Hindlimb muscle (tissue), 1 donor: Measurements from ENCODE around the gene KIAA1328. TPM values are rescaled to one million over a fixed set of nuclear protein-coding genes. Genes with fewer than 3 reads are reported as not detected.
"Not testable (repeated sequence)": the region's sequence is repeated elsewhere in the genome, so short reads cannot be mapped to it uniquely, and the experiment has no call there.

Experiments
- DNase-seq: peaks from one replicate; pipeline ENCODE4 v3.0.0-alpha.2; 2013
- polyA plus RNA-seq: library from polyadenylated mRNA; unstranded; fragments of 120-200 nt; gene quantifications from one replicate; pipeline ENCODE4 v1.2.1, GENCODE V29; 2013; ENCODE audit not compliant: insufficient read length

KIAA1328 gene
- 6.1 TPM for polyA plus RNA-seq

DNA sequence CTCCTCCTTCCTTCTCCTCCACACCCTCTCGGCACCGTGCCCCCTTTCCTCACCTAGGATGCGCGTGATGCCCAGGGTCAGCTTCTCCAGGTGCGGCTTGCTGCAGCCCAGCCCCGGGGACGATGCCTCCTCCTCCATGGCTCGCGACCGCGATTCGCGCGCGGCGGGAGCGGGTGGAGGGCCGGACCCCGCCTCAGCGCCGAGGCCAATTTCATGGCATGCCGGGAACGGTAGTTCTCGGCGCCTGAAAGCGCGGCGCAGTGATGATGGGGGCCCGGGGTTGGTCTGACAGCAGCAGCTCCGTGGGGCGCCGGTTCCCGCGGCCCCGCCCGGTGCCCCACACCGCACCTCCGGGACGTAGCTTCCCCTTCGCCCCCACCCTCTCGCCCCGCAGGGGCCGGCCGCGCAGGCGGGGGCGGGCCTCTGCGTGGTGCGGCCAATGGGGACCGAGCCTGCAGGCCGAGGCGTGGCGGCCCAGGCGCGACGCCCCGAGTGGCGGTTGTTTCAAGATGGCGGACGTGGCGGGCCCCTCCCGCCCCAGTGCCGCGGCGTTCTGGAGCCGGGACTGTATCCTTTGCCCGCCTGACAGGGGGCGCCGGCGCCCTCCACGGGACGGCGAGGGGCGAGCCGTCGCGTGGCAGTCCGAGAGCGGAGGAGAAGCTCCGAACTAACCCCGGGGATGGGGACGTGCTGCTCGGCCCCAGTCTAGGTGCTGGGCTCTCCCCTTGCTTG lies at the start of gene KIAA1328, which contains the start of gene TPGS2:
Gene KIAA1328, plus strand, starts transcription at position 498 of the 732 bp plus-strand sequence. Its CDS starts 12 bp downstream, at position 510.
Gene TPGS2, minus strand, starts transcription at position 373 of the 732 bp plus-strand sequence. Its CDS starts 235 bp downstream, at position 138.
- DNase-seq, result peak; percentile 88

DNA sequence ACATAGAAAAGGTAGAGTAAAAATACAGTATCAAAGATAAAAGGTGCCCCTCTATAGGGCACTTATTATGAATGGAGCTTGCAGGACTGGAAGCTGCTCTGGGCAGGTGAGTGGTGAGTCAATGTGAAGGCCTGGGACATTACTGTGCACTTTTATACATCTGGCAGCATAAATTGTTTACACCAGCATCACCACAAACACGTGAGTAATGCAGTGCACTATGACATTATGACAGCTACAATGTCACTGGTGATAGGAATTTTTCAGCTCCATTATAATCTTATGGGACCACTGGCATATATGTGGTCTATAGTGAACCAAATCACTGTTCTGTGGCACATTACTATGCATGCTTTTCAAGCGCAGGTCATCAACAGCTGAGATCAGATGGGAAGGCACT lies 48.2 kb upstream of the KIAA1328 start:
- no peak for DNase-seq

DNA sequence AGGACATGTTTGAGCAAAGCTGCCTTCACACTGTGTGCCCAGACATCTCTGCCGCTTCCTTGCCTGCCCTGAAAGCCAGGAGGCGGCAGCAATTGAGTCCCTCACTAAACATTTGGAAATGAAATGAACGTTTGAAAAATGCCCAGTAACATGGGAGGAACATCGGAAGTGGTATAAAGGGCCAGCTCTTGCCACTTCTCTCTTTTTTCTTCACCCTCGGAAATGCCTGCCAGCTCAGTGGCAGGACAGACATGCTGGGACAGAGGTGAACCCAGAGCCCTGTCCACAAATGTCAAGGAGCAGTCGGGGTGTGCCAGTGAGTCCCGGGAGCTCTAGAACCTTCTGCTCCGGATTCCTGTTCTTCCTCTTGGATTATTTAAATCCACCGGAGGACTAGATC lies 46.2 kb upstream of the KIAA1328 start:
- no peak for DNase-seq

DNA sequence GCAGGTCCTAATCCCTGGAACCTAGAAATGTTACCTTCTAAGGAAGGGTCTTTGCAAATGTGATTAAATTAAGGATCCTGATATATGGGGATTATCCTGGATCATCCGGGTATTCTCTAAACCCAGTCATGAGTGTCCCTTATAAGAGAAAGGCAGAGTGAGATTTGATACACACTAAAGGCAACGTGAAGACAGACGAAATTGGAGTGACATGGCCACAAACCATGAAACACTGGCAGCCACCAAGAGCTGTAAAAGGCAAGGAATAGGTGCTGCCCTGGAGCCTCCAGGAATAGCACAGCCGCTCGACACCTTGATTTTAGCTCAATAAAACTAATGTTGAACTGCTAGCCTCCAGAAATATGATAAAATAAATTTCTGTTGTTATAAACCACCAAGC lies 45.1 kb upstream of the KIAA1328 start:
- no peak for DNase-seq

DNA sequence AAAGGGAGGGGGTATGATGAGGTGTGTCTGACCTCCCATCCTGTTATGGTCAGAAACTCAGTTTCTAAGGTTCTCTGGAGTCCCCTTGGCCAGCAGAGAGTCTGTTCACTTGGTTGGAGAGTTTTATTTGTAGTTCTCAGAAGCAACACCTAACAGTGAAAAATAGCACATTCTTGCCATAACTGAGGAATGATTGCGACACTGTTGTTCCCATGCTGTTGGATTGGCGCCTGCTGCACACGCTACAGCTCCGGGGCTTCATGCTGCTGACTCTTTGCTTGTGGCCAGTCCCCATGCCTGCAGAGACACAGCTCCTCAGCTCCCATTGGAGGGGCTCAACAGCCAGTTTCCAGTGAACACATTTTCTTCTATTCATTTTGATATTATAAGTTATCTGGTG lies 42.2 kb upstream of the KIAA1328 start:
- DNase-seq, result peak; percentile 12

DNA sequence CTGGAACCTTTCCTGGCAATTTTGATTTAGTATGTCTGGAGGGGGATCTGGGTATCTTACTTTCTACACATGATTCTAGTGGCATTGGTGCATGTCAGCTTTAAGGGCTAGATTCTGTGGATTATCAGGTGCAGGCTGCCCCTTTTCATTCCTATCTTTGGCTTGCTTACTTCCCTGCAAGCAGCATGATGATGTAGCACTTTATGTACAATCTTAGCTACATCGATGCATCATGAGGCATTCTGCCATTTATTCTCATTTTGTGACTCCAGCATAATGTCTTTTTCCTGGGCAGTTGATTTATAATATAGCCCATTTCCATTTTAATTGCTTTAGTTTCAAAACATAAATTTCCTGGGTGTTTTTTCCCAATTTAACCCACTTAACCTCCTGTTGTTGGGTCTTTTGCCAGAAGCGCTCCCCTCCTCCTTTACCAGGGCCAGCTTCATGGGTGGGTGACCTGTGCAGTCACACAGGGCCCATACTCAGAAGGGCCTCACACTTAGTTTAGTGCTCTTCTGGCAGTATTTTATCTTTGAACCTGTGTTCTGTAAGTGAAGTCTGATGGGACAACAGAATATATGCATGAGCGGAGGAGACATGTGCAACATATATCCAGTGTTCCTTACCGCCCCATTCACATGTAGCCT lies 36.2 kb upstream of the KIAA1328 start:
- DNase-seq, result no peak

DNA sequence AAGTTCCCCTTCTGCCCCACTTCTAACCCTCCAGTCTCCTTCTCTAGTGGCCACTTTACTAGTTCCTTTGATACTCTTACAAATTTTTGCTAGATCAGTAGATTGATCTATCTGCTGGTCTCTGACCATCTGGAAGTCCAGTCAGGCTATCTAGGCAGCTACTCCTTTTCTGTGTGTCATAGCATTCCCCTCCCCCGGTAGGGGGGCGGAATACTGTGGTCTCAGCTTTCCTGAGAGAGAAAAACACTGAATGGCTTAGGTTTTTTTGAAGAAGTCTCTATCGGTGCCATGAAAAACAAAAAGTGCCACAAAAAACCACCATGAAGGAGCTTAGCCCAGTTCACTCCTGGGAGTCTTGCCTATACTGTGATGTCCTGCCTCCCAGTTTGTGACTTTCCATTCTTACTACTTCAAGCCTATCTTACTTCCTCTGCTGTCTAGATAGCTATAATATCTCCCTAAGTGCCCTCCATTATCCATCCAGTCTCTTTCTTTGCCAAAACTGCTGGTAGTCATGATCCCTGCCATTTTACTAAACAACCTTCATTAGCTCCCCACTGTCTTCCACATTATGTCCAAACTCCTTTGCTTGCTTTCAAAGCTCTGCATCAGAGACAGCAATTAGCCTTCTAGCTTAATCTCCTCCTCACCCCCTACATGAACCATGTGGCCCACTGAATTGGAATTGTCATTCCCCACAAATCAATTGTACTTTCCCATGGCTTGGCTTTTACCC lies 30.0 kb upstream of the KIAA1328 start:
- DNase-seq, result no peak

DNA sequence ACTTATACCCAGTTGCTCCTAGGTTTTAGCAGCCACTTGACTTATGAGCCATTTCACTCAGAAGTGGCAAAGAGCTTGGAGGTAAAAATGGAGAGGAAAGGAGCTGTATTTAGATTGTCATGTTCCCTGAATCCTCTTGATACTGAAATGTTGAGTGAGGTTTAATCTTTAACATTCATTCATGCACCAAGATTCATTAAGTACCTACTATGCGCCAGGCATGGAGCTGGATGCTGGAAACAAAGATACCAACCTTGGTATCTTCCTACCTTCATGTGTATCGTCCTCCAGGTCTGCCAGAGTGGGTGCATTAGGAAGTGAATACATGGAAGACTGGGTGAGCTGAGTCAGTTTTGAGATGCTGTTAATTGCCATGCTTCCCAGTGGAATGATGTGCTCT lies 23.8 kb upstream of the KIAA1328 start:
- DNase-seq, result no peak

DNA sequence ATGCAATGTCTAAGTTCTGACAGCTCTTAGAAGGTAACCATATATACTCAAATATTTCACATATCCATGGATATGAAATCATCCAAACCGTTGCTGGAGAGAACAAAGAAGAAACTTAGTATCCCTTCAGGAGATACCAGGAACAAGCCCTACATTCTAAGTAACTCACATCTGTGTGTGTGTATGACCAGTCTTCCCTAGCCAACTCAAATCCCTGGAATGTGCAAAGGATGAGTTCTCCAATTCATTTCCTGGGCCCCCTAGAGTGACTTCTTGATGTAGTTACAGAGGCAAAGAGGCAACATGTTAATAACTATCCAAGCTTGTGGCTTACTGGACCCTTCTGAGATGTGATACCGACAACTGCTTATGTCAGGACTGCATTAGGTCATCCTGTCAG lies 20.2 kb upstream of the KIAA1328 start:
- DNase-seq, result no peak

DNA sequence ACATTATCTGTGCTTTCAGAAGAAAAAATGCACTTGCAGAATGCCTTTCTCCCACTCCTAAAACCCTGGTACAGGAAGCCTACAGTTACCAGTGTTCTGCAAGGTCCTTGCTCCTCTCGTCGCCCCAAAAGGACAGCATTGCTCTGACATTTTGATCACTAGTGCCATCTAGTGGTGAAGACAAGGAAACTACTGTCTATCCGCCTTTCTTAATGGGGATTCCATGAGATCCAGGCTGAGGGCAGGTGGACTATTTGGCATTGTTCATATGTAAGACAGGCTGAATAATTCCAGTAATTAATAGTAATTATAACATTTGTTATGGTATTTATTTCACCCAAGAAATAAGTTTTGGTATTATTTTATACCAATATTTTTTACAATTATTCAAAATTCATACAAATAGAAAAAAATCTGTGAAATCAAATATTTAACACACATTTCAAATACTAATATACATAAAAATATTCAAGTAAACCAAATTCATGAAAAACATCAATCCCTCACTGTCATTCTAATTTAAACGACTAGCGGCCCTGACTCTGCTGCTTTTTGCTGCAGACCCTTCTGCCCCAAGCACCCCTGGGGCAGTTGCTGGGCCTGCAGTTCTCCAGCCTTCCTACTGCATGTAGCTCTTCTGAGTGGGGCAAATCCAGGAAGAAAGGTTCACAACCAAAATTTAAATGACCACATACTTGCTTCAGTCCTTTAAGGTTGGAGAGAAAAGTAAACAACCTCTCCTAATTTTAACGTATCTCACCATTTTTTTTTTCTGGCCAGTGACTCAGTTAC lies 19.1 kb upstream of the KIAA1328 start:
- peak; percentile 58 for DNase-seq

DNA sequence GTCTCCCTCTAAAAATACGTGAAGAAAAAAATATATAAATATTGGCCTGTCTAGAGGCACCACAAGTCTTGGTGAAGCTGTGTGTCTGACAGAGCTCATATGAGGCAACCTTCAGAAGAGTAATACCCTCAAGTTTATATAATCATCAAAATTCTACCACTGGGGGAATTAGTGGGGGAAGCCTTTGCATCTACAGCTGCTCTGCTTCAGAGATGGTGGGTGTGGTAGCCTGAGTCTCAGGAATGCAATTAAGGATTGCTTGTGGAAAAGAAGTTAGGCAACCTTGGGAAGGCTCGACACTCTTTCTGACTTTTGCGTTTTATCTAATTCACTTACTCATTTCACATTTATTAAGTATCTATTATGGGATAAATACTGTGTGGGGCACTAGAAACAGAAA lies 17.5 kb upstream of the KIAA1328 start:
- DNase-seq, result no peak

DNA sequence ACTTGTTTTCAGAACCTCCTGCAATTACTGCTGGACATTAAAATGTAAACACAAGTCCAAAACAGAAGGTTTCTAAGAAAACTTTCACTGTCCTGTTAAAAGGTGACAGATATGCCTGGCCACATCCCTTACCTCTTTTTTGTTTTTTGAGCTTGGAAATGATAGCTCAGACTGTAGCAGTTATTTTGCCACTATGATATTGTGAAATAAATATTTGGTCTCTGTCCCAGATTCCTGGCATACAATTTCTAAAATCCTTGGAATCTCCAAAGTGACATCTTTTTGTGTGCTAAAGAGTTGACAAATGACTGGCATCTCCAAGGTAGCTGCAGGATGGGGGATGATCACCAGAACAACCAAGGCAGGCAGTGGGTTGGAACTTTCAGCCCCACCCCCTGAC lies 17.0 kb upstream of the KIAA1328 start:
- no peak for DNase-seq

DNA sequence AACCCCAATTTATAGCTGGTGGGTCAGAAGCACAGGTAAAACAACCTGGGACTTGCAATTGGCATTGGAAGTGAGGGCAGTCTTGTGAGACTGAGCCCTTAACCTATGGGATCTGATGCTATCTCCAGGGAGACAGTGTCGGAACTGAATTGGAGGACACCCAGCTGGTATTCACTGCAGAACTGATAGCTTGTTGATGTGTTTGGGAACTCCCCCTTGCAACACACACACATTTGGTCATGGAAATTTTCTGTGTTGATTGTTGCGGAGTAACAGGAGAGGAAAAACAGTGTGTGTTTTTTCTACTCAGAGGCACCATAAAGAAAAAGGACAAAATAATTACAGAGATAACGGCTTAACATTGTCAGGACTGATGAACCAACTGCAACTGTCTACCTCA lies 16.2 kb upstream of the KIAA1328 start:
- DNase-seq, result no peak

DNA sequence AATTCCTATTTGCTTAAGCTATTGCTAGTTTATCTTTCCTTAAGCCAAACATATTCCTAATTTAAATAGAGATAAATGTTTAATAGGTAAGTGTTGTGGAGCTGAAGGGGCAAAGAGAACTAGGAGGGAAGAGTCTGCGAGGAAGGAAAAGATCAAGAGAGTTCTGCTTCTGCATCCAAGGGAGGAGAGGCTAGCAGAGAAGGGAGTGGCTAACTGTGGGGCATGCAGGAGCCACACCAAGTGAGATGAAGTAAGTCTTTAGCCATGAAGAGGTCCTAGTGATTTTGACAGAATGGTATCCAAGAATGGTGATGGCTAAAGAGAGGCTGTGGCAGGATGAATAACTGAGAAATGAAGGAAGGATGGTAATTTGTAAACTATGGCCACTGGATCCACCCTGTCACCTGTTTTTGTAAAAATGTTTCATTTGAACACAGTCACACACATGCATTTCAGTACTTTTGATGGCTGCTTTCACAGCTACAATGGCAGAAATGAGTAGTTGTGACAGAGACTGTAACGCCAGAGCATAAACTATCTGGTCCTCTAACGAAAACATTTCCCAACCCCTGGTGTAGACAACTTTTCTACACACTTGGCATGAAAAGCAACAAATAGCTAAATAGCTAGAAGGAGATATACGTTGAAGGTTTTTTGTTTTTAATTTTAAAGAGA lies 15.7 kb upstream of the KIAA1328 start:
- no peak for DNase-seq

DNA sequence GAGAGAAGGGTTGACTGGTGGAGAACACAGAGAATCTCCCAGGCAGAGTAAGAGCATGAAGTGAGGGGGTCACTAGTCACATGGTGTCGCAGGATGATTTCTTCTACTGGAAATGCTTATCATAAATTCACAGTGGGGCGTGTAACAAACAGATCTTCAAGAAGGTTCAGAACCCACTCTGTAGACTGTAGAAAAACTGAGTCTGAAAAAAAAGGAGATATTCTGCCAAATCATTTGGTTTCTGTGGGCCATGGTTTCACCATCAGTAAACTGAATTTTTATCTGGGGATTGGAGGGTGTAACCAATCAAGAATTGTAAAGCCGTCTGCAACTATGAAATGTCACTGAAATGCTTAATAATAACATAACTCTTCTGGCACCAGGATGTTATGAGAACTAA lies 15.1 kb upstream of the KIAA1328 start:
- DNase-seq, result no peak

DNA sequence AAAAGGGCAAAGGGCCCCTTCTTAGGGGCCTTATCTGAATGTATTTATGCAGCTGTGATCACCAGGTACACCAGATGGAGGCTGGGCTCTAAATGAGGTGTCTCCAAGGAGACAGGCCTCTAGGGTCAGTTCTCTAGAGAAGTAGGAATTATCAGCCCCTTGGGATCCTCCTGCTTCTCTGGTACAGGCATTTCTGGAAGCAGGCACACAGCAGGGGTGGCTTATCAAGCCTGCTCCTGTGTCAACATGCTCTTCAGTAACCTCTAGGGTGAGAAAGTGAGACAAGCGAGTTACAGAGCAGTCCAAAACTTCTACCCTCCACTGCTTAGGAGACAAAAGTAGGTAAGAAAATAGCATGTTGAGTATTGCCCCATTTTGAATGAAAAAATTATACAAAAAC lies 13.9 kb upstream of the KIAA1328 start:
- DNase-seq, result no peak

DNA sequence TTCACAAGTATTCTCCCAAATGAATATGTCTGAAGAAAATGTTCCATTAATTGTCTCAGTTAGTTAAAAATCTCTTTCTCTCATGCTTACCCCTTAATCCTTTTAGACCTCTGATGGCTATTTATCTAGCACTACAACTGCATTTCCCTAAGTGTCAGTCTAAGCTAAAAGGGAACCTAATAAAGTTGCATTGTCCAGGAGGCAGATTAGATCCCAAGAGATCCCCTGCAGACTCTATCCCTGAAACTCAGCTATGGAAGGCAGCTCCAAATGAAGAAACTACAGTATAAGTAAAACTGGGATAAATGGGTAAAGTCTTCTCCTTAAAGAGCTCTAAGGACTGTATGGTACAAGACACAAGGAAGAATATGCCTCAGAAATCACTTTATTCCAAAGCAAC lies 12.8 kb upstream of the KIAA1328 start:
- not testable (repeated sequence) for DNase-seq

DNA sequence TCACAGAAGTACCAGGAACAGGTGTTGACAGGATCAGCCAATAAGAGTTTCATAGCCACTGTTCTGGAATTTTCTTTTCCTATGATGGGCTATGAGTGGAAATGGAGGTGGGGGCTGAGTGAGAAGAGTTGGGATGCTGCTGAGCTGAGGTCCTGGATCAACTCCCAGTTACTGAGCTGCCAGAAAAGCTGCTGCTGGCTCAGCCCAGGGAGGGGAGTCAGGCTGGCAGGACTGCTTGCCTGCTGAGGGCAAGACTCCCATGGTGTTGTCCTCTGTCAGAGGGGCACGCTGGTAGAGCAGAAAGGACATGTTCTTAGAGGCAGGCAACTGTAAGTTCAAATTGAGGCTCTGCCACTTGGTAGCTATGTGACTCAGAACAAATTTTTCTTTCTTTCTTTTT lies 11.9 kb upstream of the KIAA1328 start:
- DNase-seq, result no peak

DNA sequence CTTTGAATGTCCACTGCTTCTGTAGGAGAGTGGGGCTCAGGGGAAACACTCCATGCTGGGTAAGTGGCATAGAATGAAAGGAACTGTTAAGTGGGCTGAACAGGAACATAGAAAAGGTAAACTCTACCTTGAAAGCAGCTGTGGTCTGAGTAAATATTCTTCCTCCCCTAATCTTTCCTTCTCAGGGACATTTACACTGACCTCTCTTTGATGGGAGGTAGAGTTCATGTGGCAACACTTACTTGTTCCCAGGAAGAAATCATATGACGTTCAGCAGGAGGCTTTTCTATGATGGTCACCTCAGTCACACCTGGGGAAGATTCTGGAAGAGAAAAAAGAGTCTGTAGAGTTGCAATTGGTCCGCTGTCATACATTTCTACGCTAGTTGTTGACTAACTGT lies 10.3 kb upstream of the KIAA1328 start:
- no peak for DNase-seq

DNA sequence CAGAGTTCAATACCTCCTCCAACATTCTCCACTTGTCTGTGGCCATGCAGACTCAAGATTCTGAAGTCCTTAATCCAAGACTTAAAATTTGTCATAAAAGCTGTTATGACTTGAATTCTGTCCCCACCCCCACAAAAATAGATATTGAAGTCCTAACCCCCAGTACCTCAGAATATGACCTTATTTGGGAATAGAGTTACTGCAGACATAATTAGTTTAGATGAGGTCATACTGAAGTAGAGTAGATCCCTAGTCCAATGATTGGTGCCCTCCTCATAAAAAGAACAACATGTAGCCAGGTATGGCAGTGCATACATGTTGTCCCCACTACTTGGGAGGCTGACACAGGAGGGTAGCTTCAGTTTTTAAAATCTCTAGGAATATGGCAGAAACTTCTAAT lies 9.3 kb upstream of the KIAA1328 start:
- DNase-seq, result no peak

DNA sequence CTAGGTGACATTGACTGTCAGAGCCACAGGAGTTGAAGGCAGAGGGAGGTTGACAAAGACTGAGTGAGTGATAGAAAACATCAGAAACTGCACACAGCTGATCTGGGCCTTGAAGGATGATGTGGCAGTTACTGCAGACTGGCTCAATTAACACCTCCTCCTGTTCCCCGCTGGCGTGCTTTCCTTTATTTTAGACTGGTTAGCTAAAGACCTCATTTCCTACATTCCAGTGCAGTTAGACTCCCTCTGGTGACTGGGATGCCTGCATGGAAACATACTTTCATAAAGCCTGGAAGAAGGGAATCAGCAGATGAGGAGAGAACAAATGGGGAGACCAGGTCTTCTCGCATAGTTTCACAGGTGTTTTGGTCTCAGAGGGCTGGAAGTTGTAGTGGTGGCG lies 7.2 kb upstream of the KIAA1328 start:
- DNase-seq, result no peak

DNA sequence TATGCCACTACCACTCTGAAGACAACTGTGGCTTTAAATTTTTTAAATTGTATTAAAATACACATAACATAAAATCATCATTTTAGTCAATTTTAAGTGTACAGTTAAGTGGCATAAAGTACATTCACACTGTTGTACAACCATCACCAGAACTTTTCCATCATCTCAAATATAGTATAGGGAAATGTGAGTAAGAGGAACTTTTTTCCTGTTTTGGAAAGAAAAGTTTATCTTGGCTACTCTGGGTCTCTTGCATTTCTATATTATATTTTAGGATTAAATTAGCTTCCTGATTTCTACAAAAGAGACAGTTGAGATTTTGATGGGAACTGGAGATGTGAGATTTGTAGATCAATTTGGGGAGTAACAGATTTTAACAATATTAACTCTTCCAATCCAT lies 3.4 kb upstream of the KIAA1328 start:
- no peak for DNase-seq
